ENCODE measurements around the gene ITPR3. TPM values are rescaled to one million over a fixed set of nuclear protein-coding genes. Genes with fewer than 3 reads are reported as not detected.

Gene ITPR3
- total and polyA plus RNA-seq, 2 experiments from 2014 or later = 4.9 to 10.4 TPM

DNA sequence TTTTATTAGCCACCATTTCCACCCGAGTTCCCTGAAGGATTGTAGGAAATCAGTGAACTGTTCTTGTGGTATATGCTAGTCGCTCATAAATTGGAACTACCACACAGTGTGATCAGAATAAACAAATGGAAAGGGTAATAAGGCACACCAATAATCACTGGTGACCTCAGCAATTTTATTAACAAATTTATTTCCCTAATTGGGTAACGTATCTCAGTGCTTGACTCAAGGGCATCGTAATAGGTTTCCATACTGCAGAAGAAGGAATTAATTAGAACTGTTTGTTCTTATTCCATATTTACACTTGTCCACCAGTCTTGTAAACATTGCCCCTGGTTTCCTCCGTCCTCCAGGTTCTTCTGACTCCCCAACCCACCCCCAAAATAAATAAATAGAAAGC, 100.4 kb downstream of the ITPR3 start:
- Histone ChIP-seq H3K36me3 (ENCODE audit: low read depth) (no peaks in the 10 kb centered on the region), H3K4me3 (no peak overlapping the region), H3K79me2 (ENCODE audit: insufficient read depth) (no peaks in the 10 kb centered on the region), H3K4me2 (ENCODE audit: unreplicated experiment) (no peak overlapping the region), H2AFZ (no peak overlapping the region), H3F3A (ENCODE audit: insufficient read depth) (no peaks in the 10 kb centered on the region), H3K9me2 (ENCODE audit: insufficient read depth) (no peaks in the 10 kb centered on the region), H4K20me1 (ENCODE audit: insufficient read depth) (no peaks in the 10 kb centered on the region), H3K9me3 (ENCODE audit: low read depth) (no peaks in the 10 kb centered on the region), H3K4me1 (ENCODE audit: insufficient read depth) (no peaks in the 10 kb centered on the region), H3K27ac (no peak overlapping the region), H3K27me3 (replicated peaks; ENCODE audit: insufficient read depth) (peaks cover 24% of the 10 kb centered on the region), H3K9ac (no peak overlapping the region)
- DNase-seq = no peak
- TF ChIP-seq EZH2phosphoT487 (IDR thresholded peaks at IDR 0.05; ENCODE audit: insufficient read depth, low read depth) (no peak), EZH2 (IDR thresholded peaks at IDR 0.05; ENCODE audit: insufficient read depth, poor library complexity, severe bottlenecking) (no peak)
- WGBS, 2 experiments (ENCODE audit: low coverage in 1 of 2, low lambda C conversion rate in 2 of 2, missing lambda C conversion rate in 2 of 2) = 59 to 63% methylated on average over 5 of the region's 5 CpGs
- in situ Hi-C loops (cut with MboI) = no loop called here

GRCh38 chr6:33722103-33722623, 101.0 kb downstream of the ITPR3 start:
- no peak overlapping the region for H3K27ac ChIP-seq
- H3K9me3 ChIP-seq (ENCODE audit: low read depth) = no peaks in the 10 kb centered on the region
- 70 to 73% methylated on average over 5 of the region's 5 CpGs for WGBS, 2 experiments (ENCODE audit: low coverage in 1 of 2, low lambda C conversion rate in 2 of 2, missing lambda C conversion rate in 2 of 2)
- no peak overlapping the region for H3K9ac ChIP-seq
- no peak overlapping the region for H3K4me3 ChIP-seq
- H3F3A ChIP-seq (ENCODE audit: insufficient read depth) = no peaks in the 10 kb centered on the region
- no peaks in the 10 kb centered on the region for H3K4me1 ChIP-seq (ENCODE audit: insufficient read depth)
- no peaks in the 10 kb centered on the region for H4K20me1 ChIP-seq (ENCODE audit: insufficient read depth)
- H3K27me3 ChIP-seq (replicated peaks; ENCODE audit: insufficient read depth) = peaks cover 24% of the 10 kb centered on the region
- DNase-seq = no peak
- in situ Hi-C loops (cut with MboI) = no loop called here
- no peaks in the 10 kb centered on the region for H3K79me2 ChIP-seq (ENCODE audit: insufficient read depth)
- no peaks in the 10 kb centered on the region for H3K9me2 ChIP-seq (ENCODE audit: insufficient read depth)
- TF ChIP-seq EZH2phosphoT487 (IDR thresholded peaks at IDR 0.05; ENCODE audit: insufficient read depth, low read depth) = no peak
- H2AFZ ChIP-seq = no peak overlapping the region
- no peak overlapping the region for H3K4me2 ChIP-seq (ENCODE audit: unreplicated experiment)
- no peaks in the 10 kb centered on the region for H3K36me3 ChIP-seq (ENCODE audit: low read depth)

DNA sequence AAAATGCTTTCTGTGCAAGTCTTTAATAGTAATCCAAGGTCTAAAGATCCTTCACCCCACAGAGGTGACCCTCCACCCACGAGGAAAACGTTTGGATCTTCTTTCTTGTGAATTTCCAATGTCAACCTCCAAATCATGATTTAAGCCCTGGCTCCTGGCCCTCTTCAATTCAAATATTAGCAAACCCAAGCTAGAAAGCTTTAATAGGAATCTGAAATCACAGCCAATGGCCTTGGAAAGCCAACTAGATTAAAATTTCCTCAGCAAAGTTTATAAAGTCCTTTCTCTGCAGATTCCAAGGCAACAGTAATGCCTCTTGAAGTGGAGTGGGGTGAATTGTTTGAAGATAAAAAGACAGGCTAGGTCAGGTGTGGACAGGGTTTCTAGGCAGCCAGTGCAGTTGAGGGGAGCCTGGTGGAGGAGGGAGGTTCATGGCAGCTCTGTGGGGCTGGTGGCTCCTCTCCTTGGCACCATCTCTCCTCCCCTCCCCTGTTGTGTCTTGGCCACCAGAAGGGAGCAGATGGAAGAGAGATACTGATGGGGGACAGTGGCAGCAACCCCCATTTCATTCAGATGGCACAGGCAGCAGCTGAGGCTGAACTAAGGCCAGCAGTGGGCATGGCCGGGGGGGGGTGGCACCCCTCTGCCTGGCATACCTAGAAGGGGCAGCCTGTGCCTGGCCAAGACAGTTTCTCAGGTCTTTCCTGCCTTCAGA, 102.4 kb downstream of the ITPR3 start:
- in situ Hi-C loops (cut with MboI) = no loop called here
- no peaks in the 10 kb centered on the region for H3K4me1 ChIP-seq (ENCODE audit: insufficient read depth)
- 0 to 5% methylated on average over 3 of the region's 3 CpGs for WGBS, 2 experiments (ENCODE audit: low coverage in 1 of 2, low lambda C conversion rate in 2 of 2, missing lambda C conversion rate in 2 of 2)

DNA sequence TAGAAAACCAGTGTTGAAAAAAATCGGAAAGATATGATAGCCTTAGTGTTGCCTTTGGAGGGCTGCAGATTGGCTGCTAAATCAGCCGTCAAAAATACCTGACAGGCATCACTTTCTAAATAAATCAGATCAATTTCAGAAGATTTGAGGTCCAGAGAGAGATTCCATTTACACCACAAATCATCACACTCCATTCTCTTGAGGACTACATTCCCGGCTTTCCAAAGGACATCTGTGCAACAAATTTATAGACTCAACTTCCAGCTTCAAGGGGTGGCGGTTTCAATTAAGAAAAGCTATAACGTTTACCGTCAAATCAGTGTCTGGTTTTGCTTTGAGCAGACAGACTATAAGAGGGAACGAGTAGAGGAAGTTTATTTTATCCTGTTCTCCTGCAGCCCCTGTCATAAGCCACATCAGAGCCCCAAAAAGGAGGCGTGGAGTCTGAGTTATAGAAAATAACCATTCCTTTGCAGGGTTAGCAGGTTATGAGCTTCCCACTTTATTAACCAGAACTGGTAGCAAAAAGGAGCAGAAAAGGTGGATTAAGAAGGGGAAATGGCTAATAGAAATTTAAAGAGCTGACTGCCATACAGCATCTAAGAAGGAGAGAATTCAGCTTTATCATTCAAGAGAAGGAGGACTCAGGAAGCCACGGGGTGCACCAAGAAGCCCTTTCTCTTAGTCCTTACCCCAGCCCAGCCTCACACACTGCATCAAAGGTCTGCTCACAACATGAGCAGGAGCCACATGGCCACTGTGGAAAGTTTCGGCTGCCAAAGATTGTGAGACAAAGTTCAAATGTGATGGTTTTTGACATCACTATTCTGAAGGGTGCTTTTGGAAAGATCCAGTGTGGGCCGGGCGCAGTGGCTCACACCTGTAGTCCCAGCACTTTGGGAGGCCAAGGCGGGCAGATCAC, 103.2 kb downstream of the ITPR3 start:
- H3K9ac ChIP-seq = no peak overlapping the region
- no peak overlapping the region for H2AFZ ChIP-seq
- H3K4me3 ChIP-seq = no peak overlapping the region
- no peak overlapping the region for H3K27ac ChIP-seq
- H3K79me2 ChIP-seq (ENCODE audit: insufficient read depth) = no peaks in the 10 kb centered on the region
- in situ Hi-C loops (cut with MboI) = no loop called here
- no peaks in the 10 kb centered on the region for H3K4me1 ChIP-seq (ENCODE audit: insufficient read depth)
- H3F3A ChIP-seq (ENCODE audit: insufficient read depth) = no peaks in the 10 kb centered on the region
- H3K27me3 ChIP-seq (replicated peaks; ENCODE audit: insufficient read depth) = peaks cover 24% of the 10 kb centered on the region
- no peaks in the 10 kb centered on the region for H3K9me2 ChIP-seq (ENCODE audit: insufficient read depth)
- no peaks in the 10 kb centered on the region for H3K36me3 ChIP-seq (ENCODE audit: low read depth)
- TF ChIP-seq EZH2 (IDR thresholded peaks at IDR 0.05; ENCODE audit: insufficient read depth, poor library complexity, severe bottlenecking) = no peak
- TF ChIP-seq EZH2phosphoT487 (IDR thresholded peaks at IDR 0.05; ENCODE audit: insufficient read depth, low read depth) = no peak
- whole genome bisulfite sequencing, 2 experiments (ENCODE audit: low coverage in 1 of 2, low lambda C conversion rate in 2 of 2, missing lambda C conversion rate in 2 of 2) = 46 to 47% methylated on average over 13 of the region's 13 CpGs
- no peaks in the 10 kb centered on the region for H3K9me3 ChIP-seq (ENCODE audit: low read depth)
- H3K4me2 ChIP-seq (ENCODE audit: unreplicated experiment) = no peak overlapping the region
- no peaks in the 10 kb centered on the region for H4K20me1 ChIP-seq (ENCODE audit: insufficient read depth)
- no peak for DNase-seq

More for the DNA sequence above, 102.4 kb downstream of the ITPR3 start:
- DNase-seq = no peak
- H4K20me1 ChIP-seq (ENCODE audit: insufficient read depth) = no peaks in the 10 kb centered on the region
- no peak overlapping the region for H3K4me3 ChIP-seq
- no peak overlapping the region for H2AFZ ChIP-seq
- TF ChIP-seq EZH2phosphoT487 (IDR thresholded peaks at IDR 0.05; ENCODE audit: insufficient read depth, low read depth) (no peak), EZH2 (IDR thresholded peaks at IDR 0.05; ENCODE audit: insufficient read depth, poor library complexity, severe bottlenecking) (no peak)
- H3K9me3 ChIP-seq (ENCODE audit: low read depth) = no peaks in the 10 kb centered on the region
- H3K36me3 ChIP-seq (ENCODE audit: low read depth) = no peaks in the 10 kb centered on the region
- H3K9me2 ChIP-seq (ENCODE audit: insufficient read depth) = no peaks in the 10 kb centered on the region
- H3K4me2 ChIP-seq (ENCODE audit: unreplicated experiment) = no peak overlapping the region
- H3F3A ChIP-seq (ENCODE audit: insufficient read depth) = no peaks in the 10 kb centered on the region
- peaks cover 24% of the 10 kb centered on the region for H3K27me3 ChIP-seq (replicated peaks; ENCODE audit: insufficient read depth)
- H3K27ac ChIP-seq = no peak overlapping the region
- H3K79me2 ChIP-seq (ENCODE audit: insufficient read depth) = no peaks in the 10 kb centered on the region
- no peak overlapping the region for H3K9ac ChIP-seq

Data from GM23248 (cell line).